Uterus (tissue), 4 donors: ENCODE results near the gene STK32C. TPM values are rescaled to one million over a fixed set of nuclear protein-coding genes. Genes with fewer than 3 reads are reported as not detected.

Experiments used
- DNase-seq, 2 donors: peaks; one replicate each; pipeline ENCODE4 v3.0.0-alpha.2; 2019 to 2020
- H3K27ac ChIP-seq, 2 donors: fragments of 200-600 bp; sonication (generic); 1 replicate in 1 of 2; 2 replicates in 1 of 2; pipeline ENCODE4 v1.5.1; 2016 to 2018
- H3K27me3 ChIP-seq, 2 donors: fragments of 200-600 bp; sonication (generic); one replicate each; pipeline ENCODE4 v1.5.1; 2018 to 2019; ENCODE audit warnings: control low read depth in 1 of 2
- H3K36me3 ChIP-seq, 2 donors: fragments of 200-600 bp; sonication (generic); one replicate each; pipeline ENCODE4 v1.5.1; 2019; ENCODE audit warnings: control low read depth in 1 of 2
- H3K4me1 ChIP-seq, 2 donors: fragments of 200-600 bp; sonication (generic); one replicate each; pipeline ENCODE4 v1.5.1; 2018 to 2019; ENCODE audit warnings: control low read depth in 1 of 2
- H3K4me3 ChIP-seq, 2 donors: fragments of 200-600 bp; sonication (generic); 1 replicate in 1 of 2; 2 replicates in 1 of 2; pipeline ENCODE4 v1.5.1; 2018 to 2019; ENCODE audit warnings: mild to moderate bottlenecking in 1 of 2
- H3K9me3 ChIP-seq, 2 donors: fragments of 200-600 bp; sonication (generic); one replicate each; pipeline ENCODE4 v1.5.1; 2019; ENCODE audit warnings: control low read depth in 1 of 2
- POLR2A ChIP-seq, 2 donors: fragments of 450-650 bp; IDR thresholded peaks; one replicate each; pipeline ENCODE4 v1.6.1; 2016; ENCODE audit warnings: antibody characterized with exemption in 2 of 2, mild to moderate bottlenecking in 1 of 2, moderate library complexity in 1 of 2
- intact Hi-C: fragments of 100-400 bp; cut with DNase I; formaldehyde crosslinking; loops from one replicate; pipeline ENCODE4 v1.15.1; 2023; ENCODE audit warnings: low total_unique reads
- total RNA-seq, 4 donors: library from RNA; depleted of rRNA in 3 of 4; stranded (reverse); fragments of >200 nt in 3 of 4; gene quantifications; one replicate each; pipeline versions ENCODE4 v1.1.0 to v1.2.4, GENCODE V29; 2014 to 2023
- TF ChIP-seq, protein P1 (sequence below), 4 experiments: fragments of 200-600 bp in 2 of 4; fragments of 450-650 bp in 2 of 4; sonication (generic) in 2 of 4; IDR thresholded peaks; one replicate each; pipeline ENCODE4 v1.5.1; 2016 to 2019; ENCODE audit warnings: antibody characterized with exemption in 4 of 4, mild to moderate bottlenecking in 2 of 4, moderate library complexity in 1 of 4
- donor health status: DM: yes; HTN: yes; CAD: no.

STK32C gene
- total RNA-seq, 4 donors from 2014 or later = 0.51 to 17.2 (median 3.2) TPM

- Histone ChIP-seq H3K27me3 (no peaks in the 10 kb centered on the region), H3K27ac (no peak overlapping the region), H3K9me3 (no peaks in the 10 kb centered on the region), H3K4me1 (peaks cover 0 to 5% of the 10 kb centered on the region in 2 donors), H3K4me3 (no peak overlapping the region), H3K36me3 (no peaks in the 10 kb centered on the region)
- TF ChIP-seq, protein P1, sequence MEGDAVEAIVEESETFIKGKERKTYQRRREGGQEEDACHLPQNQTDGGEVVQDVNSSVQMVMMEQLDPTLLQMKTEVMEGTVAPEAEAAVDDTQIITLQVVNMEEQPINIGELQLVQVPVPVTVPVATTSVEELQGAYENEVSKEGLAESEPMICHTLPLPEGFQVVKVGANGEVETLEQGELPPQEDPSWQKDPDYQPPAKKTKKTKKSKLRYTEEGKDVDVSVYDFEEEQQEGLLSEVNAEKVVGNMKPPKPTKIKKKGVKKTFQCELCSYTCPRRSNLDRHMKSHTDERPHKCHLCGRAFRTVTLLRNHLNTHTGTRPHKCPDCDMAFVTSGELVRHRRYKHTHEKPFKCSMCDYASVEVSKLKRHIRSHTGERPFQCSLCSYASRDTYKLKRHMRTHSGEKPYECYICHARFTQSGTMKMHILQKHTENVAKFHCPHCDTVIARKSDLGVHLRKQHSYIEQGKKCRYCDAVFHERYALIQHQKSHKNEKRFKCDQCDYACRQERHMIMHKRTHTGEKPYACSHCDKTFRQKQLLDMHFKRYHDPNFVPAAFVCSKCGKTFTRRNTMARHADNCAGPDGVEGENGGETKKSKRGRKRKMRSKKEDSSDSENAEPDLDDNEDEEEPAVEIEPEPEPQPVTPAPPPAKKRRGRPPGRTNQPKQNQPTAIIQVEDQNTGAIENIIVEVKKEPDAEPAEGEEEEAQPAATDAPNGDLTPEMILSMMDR (IDR thresholded peaks at IDR 0.05) = no peak
- TF ChIP-seq POLR2A (IDR thresholded peaks at IDR 0.05) = no peak
- intact Hi-C loops = no loop called here
- DNase-seq = no peak
These were observed 2.3 kb upstream of the STK32C start for GRCh38 chr10:132309879-132310591.

- H3K4me1 ChIP-seq = peaks cover 0 to 5% of the 10 kb centered on the region in 2 donors
These were observed 1.7 kb upstream of the STK32C start for GRCh38 chr10:132309471-132309865.

DNA sequence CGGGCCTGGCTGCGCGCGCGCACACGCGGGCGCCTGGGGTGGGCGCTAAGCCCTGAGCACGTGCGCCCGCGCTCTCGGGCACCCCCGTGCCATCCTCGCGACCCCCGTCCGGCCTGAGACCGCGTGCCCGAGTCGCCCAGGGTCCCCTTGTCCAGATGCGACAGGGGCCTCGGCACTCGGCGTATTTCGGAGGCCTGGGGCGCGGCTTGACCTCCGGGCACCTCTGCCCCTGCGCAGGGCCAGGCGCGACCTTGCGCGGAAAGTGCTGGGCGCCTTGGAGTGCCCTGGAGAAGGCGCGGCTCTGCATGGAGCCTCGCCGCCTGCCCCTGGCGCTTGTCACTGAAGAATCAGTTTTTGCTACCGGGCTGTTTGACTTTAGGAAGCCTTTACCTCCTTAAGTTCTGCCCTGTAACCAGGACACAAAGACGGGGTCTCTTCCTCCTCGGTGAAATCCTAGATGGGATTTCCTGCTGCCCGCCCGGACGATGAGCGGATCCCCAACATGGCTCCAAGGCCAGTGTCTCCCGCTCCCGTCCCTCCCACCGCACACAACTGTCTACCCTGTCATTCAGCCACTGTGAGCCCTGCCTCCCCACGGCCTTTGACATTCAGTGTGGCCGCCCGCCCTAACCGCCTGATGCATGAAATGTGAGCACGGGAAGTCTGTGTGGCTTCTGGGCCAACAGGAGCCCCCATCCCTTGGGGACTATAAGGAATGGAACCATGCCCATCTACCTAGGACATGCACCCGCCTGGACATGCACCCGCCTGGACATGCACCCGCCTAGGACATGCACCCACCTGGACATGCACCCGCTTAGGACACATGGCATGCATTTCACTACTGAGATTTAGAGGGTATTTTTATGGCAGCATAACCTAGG lies 1.1 kb upstream of the STK32C start:
- TF ChIP-seq, protein P1 (IDR thresholded peaks at IDR 0.05) = no peak
- no peak for TF ChIP-seq POLR2A (IDR thresholded peaks at IDR 0.05)
- peaks cover 0 to 5% of the 10 kb centered on the region in 2 donors for H3K4me1 ChIP-seq
- no peak for DNase-seq

More at GRCh38 chr10:132309471-132309865, 1.7 kb upstream of the STK32C start:
- intact Hi-C loops = no loop called here
- Histone ChIP-seq H3K9me3 (no peaks in the 10 kb centered on the region), H3K27me3 (no peaks in the 10 kb centered on the region), H3K27ac (no peak overlapping the region), H3K36me3 (no peaks in the 10 kb centered on the region), H3K4me3 (no peak overlapping the region)
- no peak for TF ChIP-seq POLR2A (IDR thresholded peaks at IDR 0.05)
- TF ChIP-seq, protein P1 (IDR thresholded peaks at IDR 0.05) = no peak
- DNase-seq = no peak

DNA sequence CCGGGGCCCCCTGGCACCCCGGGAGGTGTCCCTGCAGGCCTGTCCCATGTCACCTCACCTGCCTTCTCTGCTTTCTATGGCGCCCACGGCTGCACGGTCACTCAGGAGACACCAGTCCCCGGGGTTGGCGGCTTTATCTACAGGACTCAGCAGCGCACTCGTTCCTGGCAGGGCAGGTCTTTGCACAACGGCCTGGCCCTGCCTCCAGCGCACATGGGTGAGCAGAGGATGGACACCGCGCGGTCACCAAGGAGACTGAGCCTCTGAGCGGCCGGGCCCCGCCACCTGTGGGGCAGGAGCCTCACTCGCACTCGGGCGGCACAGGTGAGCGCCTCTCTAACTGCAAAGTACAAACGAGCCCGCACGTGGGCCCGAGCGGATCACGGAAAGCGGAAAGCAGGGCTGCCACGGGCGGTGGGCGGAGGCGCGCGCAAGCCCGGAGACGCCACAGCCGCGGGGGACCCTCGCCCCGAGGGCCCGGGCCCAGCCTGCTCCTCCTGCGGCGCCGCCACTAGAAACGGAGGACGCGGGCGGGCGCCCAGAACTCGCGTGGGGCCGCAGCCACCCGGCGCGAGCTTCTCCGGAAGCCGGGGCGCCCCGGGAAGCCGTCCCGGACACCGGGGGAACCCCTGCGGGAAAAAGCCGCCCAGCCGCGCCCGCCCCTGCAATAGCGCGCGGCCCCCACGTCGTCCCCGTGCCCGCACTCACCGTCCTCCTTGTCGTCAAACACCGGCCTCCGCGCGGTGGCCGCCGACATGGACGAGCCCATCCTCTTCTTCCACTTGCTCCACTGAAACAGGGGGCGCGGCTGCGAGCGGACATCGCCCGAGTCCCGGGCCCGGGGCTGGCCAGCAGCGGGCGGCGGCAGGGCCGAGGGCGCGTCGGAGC lies 642 bp downstream of the STK32C start:
- peaks cover 0 to 5% of the 10 kb centered on the region in 2 donors for H3K4me1 ChIP-seq
- H3K9me3 ChIP-seq = no peaks in the 10 kb centered on the region
- H3K27me3 ChIP-seq = no peaks in the 10 kb centered on the region
- no peaks in the 10 kb centered on the region for H3K36me3 ChIP-seq
- peak overlapping the region; percentile 25 to 64 for H3K4me3 ChIP-seq
- TF ChIP-seq POLR2A (IDR thresholded peaks at IDR 0.05) = no peak
- TF ChIP-seq, protein P1 (IDR thresholded peaks at IDR 0.05) = no peak
- no peak for DNase-seq
- peak overlapping the region in 1 of 2 donors; percentile 7 for H3K27ac ChIP-seq
- intact Hi-C loops = no loop called here

More for the DNA sequence above, 1.1 kb upstream of the STK32C start:
- Histone ChIP-seq H3K36me3 (no peaks in the 10 kb centered on the region), H3K27me3 (no peaks in the 10 kb centered on the region), H3K27ac (peak overlapping the region; percentile 49 to 78), H3K4me3 (peak overlapping the region; percentile 64 to 92), H3K9me3 (no peaks in the 10 kb centered on the region)
- intact Hi-C loops = no loop called here
